Measurements from ENCODE around the gene DNAH9. TPM values are rescaled to one million over a fixed set of nuclear protein-coding genes. Genes with fewer than 3 reads are reported as not detected.

DNAH9 gene
- total and polyA plus RNA-seq, 2 donors (not counting 1 experiment from before 2014, with no cell fraction given): not detected

DNA sequence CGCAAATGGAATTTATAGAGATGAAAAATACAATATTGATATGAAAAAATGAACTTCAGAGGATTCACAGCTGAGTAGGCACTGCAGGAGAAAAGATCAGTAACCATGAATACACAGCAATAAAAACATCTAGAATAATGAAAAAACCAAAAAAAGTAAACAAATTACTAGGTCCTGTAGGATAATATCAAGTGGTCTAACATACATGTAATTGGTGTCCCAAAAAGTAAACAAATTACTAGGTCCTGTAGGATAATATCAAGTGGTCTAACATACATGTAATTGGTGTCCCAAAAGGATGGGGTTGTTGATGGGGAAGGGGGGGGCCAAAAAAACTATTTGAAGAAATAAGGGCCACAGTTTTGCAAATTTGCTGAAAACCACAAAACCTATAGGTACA, 355.7 kb downstream of the DNAH9 start:
- Mint-ChIP-seq H3K27ac (no peak overlapping the region), H3K9me3 (ENCODE audit: insufficient read depth) (peaks cover 6% of the 10 kb centered on the region), H3K4me1 (no peaks in the 10 kb centered on the region), H3K4me3 (no peak overlapping the region), H3K27me3 (no peaks in the 10 kb centered on the region)
- no peak overlapping the region for H3K4me3 ChIP-seq (ENCODE audit: control extremely low read depth in 1 of 5, extremely low read depth in 1 of 5, insufficient read depth in 1 of 5, low read depth in 2 of 5, low read length in 4 of 5)
- H3K36me3 ChIP-seq (replicated peaks in 1 of 2; ENCODE audit: control extremely low read depth in 1 of 2, control insufficient read depth in 1 of 2, extremely low read depth in 1 of 2, insufficient read depth in 2 of 2, low read length in 1 of 2): peaks cover 0 to 4% of the 10 kb centered on the region in 2 experiments
- no peaks in the 10 kb centered on the region for H3K4me1 ChIP-seq (ENCODE audit: control insufficient read depth in 2 of 2, insufficient read depth in 2 of 2, low read length in 2 of 2)
- no peak for TF ChIP-seq EZH2 (IDR thresholded peaks at IDR 0.05; ENCODE audit: borderline replicate concordance, insufficient read depth, low read depth, low read length, poor library complexity, severe bottlenecking)
- TF ChIP-seq CTCF (IDR thresholded peaks at IDR 0.05): no peak
- H3K4me2 ChIP-seq (replicated peaks; ENCODE audit: low read depth, low read length, poor library complexity, severe bottlenecking): no peak overlapping the region
- DNase-seq (no peak), ATAC-seq (ENCODE audit: low read depth) (no peak)
- H4K20me1 ChIP-seq (ENCODE audit: control insufficient read depth, insufficient read depth, low read length, poor library complexity, severe bottlenecking): no peaks in the 10 kb centered on the region
- H3K9ac ChIP-seq (ENCODE audit: low read length): no peak overlapping the region
- H3K27ac ChIP-seq (ENCODE audit: low read length in 2 of 2): no peak overlapping the region
- no peaks in the 10 kb centered on the region for H3K79me2 ChIP-seq (ENCODE audit: control insufficient read depth, insufficient read depth, low read length)
- CTCF ChIA-PET: no interaction called here
- intact Hi-C loops (cut with micrococcal nuclease): no loop called here
- peaks cover 0 to 15% (median 10%) of the 10 kb centered on the region in 3 donors for H3K9me3 ChIP-seq (ENCODE audit: control extremely low read depth in 1 of 3, control insufficient read depth in 2 of 3, insufficient read depth in 1 of 3, low read length in 2 of 3)
- H3K27me3 ChIP-seq (replicated peaks in 1 of 4; ENCODE audit: control extremely low read depth in 1 of 4, control insufficient read depth in 3 of 4, insufficient read depth in 4 of 4, low read length in 3 of 4): no peaks in the 10 kb centered on the region
- no peak overlapping the region for H2AFZ ChIP-seq (ENCODE audit: insufficient read depth, low read depth, low read length, poor library complexity, severe bottlenecking)
- POLR2A ChIA-PET: no interaction called here
- WGBS (ENCODE audit: insufficient coverage): no CpG with 5 or more reads among the region's 1 CpG

DNA sequence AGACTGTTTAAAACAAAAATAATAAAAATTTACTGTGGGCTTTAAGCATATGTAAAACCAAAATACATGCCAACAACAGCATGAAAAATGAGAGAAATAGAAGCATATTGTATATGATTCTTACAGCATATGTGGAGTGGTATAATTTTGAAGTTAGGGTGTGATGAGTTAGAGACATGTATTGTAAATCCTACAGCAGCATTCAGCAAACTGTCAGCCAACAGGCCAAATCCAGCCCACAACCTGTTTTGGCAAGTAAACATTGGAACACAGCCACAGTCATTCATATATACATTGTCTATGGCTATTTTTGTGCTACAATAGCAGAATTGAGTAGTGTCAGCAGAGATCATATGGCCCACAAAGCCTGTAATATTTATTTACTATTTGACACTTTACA, 356.7 kb downstream of the DNAH9 start:
- no peaks in the 10 kb centered on the region for H3K4me1 Mint-ChIP-seq
- CTCF ChIA-PET: no interaction called here

More for the DNA sequence above, 356.7 kb downstream of the DNAH9 start:
- POLR2A ChIA-PET: no interaction called here
- Histone ChIP-seq H3K9ac (ENCODE audit: low read length) (no peak overlapping the region), H2AFZ (ENCODE audit: insufficient read depth, low read depth, low read length, poor library complexity, severe bottlenecking) (no peak overlapping the region), H3K4me1 (ENCODE audit: control insufficient read depth in 2 of 2, insufficient read depth in 2 of 2, low read length in 2 of 2) (no peaks in the 10 kb centered on the region), H4K20me1 (ENCODE audit: control insufficient read depth, insufficient read depth, low read length, poor library complexity, severe bottlenecking) (no peaks in the 10 kb centered on the region), H3K36me3 (replicated peaks in 1 of 2; ENCODE audit: control extremely low read depth in 1 of 2, control insufficient read depth in 1 of 2, extremely low read depth in 1 of 2, insufficient read depth in 2 of 2, low read length in 1 of 2) (peaks cover 0 to 4% of the 10 kb centered on the region in 2 experiments), H3K9me3 (ENCODE audit: control extremely low read depth in 1 of 3, control insufficient read depth in 2 of 3, insufficient read depth in 1 of 3, low read length in 2 of 3) (peaks cover 0 to 15% (median 10%) of the 10 kb centered on the region in 3 donors), H3K27ac (ENCODE audit: low read length in 2 of 2) (no peak overlapping the region), H3K27me3 (replicated peaks in 1 of 4; ENCODE audit: control extremely low read depth in 1 of 4, control insufficient read depth in 3 of 4, insufficient read depth in 4 of 4, low read length in 3 of 4) (no peaks in the 10 kb centered on the region), H3K4me2 (replicated peaks; ENCODE audit: low read depth, low read length, poor library complexity, severe bottlenecking) (no peak overlapping the region), H3K79me2 (ENCODE audit: control insufficient read depth, insufficient read depth, low read length) (no peaks in the 10 kb centered on the region), H3K4me3 (ENCODE audit: control extremely low read depth in 1 of 5, extremely low read depth in 1 of 5, insufficient read depth in 1 of 5, low read depth in 2 of 5, low read length in 4 of 5) (no peak overlapping the region)
- H3K4me3 Mint-ChIP-seq: no peak overlapping the region
- TF ChIP-seq CTCF (IDR thresholded peaks at IDR 0.05) (no peak), EZH2 (IDR thresholded peaks at IDR 0.05; ENCODE audit: borderline replicate concordance, insufficient read depth, low read depth, low read length, poor library complexity, severe bottlenecking) (no peak)
- DNase-seq (no peak), ATAC-seq (ENCODE audit: low read depth) (no peak)
- intact Hi-C loops (cut with micrococcal nuclease): no loop called here
- no peak overlapping the region for H3K27ac Mint-ChIP-seq
- no peaks in the 10 kb centered on the region for H3K27me3 Mint-ChIP-seq
- peaks cover 6% of the 10 kb centered on the region for H3K9me3 Mint-ChIP-seq (ENCODE audit: insufficient read depth)
